ENCODE results near the gene COL19A1.

DNA sequence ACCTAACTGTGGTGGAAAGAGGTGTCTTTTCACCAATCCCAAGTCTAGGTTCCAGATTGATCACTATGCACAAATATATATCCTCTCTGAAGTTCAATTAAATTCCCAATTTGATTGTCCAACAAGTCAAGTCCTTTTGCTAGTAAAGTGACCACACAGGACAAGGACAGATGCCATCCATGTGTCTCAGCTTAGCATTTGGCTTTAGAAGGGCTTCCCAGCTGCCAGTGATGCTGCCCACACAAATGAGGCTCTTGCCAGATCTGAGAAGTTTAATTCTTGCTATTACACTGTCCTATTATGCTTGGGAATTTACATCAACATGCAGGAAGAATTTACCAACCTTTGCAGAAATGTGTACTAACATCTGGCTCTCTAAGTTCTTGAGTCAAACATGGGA, 328.1 kb downstream of the COL19A1 start:
- TF ChIP-seq POLR2A (IDR thresholded peaks at IDR 0.05) (no peak), POLR2AphosphoS5 (IDR thresholded peaks at IDR 0.05) (no peak)
- TF ChIP-seq, protein P1, sequence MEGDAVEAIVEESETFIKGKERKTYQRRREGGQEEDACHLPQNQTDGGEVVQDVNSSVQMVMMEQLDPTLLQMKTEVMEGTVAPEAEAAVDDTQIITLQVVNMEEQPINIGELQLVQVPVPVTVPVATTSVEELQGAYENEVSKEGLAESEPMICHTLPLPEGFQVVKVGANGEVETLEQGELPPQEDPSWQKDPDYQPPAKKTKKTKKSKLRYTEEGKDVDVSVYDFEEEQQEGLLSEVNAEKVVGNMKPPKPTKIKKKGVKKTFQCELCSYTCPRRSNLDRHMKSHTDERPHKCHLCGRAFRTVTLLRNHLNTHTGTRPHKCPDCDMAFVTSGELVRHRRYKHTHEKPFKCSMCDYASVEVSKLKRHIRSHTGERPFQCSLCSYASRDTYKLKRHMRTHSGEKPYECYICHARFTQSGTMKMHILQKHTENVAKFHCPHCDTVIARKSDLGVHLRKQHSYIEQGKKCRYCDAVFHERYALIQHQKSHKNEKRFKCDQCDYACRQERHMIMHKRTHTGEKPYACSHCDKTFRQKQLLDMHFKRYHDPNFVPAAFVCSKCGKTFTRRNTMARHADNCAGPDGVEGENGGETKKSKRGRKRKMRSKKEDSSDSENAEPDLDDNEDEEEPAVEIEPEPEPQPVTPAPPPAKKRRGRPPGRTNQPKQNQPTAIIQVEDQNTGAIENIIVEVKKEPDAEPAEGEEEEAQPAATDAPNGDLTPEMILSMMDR (IDR thresholded peaks at IDR 0.05): no peak

Data from breast epithelium (tissue), 3 donors.